ENCODE data around the gene FOCAD. TPM values are rescaled to one million over a fixed set of nuclear protein-coding genes. Genes with fewer than 3 reads are reported as not detected.

The FOCAD gene
- total and polyA plus RNA-seq, 8 donors: 5.6 to 212 (median 12.2) TPM

DNA sequence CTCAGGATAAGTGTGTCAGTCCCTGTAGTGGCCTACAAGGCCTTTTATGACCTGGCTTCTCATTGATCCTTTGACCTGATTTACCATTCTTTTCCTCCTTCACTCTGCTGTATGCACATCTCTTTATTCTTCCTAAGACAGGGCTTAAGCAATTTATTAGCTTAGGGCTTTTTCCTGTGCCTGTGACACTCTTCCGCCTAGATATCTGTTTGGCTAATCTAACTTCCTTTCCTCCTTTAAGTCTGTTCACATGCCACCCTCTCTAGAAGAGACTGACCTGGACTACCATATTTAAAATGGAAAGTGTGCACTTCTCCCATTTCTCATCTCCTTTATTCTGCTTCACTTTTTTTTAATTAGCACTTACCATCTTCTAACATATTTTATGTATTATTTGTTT is 29.1 kb downstream of the FOCAD start:
- peaks cover 0 to 13% (median 0%) of the 10 kb centered on the region in 4 donors for H3K4me1 ChIP-seq
- intact Hi-C loops (cut with DNase I; ENCODE audit: low total_unique reads): no loop called here
- peaks cover 0 to 9% (median 2%) of the 10 kb centered on the region in 4 donors for H3K36me3 ChIP-seq
- H3K9me3 ChIP-seq: no peaks in the 10 kb centered on the region
- TF ChIP-seq POLR2A (IDR thresholded peaks at IDR 0.05): no peak
- no peak for TF ChIP-seq POLR2AphosphoS5 (IDR thresholded peaks at IDR 0.05)
- TF ChIP-seq, protein P1, sequence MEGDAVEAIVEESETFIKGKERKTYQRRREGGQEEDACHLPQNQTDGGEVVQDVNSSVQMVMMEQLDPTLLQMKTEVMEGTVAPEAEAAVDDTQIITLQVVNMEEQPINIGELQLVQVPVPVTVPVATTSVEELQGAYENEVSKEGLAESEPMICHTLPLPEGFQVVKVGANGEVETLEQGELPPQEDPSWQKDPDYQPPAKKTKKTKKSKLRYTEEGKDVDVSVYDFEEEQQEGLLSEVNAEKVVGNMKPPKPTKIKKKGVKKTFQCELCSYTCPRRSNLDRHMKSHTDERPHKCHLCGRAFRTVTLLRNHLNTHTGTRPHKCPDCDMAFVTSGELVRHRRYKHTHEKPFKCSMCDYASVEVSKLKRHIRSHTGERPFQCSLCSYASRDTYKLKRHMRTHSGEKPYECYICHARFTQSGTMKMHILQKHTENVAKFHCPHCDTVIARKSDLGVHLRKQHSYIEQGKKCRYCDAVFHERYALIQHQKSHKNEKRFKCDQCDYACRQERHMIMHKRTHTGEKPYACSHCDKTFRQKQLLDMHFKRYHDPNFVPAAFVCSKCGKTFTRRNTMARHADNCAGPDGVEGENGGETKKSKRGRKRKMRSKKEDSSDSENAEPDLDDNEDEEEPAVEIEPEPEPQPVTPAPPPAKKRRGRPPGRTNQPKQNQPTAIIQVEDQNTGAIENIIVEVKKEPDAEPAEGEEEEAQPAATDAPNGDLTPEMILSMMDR (IDR thresholded peaks at IDR 0.05): no peak
- no peak for TF ChIP-seq EP300 (IDR thresholded peaks at IDR 0.05)
- no peak for DNase-seq
- H3K27ac ChIP-seq: no peak overlapping the region
- WGBS, 5 donors: 76 to 85% (median 80%) methylated on average over 1 of the region's 1 CpG
- no peaks in the 10 kb centered on the region for H3K27me3 ChIP-seq
- H3K4me3 ChIP-seq: no peak overlapping the region

DNA sequence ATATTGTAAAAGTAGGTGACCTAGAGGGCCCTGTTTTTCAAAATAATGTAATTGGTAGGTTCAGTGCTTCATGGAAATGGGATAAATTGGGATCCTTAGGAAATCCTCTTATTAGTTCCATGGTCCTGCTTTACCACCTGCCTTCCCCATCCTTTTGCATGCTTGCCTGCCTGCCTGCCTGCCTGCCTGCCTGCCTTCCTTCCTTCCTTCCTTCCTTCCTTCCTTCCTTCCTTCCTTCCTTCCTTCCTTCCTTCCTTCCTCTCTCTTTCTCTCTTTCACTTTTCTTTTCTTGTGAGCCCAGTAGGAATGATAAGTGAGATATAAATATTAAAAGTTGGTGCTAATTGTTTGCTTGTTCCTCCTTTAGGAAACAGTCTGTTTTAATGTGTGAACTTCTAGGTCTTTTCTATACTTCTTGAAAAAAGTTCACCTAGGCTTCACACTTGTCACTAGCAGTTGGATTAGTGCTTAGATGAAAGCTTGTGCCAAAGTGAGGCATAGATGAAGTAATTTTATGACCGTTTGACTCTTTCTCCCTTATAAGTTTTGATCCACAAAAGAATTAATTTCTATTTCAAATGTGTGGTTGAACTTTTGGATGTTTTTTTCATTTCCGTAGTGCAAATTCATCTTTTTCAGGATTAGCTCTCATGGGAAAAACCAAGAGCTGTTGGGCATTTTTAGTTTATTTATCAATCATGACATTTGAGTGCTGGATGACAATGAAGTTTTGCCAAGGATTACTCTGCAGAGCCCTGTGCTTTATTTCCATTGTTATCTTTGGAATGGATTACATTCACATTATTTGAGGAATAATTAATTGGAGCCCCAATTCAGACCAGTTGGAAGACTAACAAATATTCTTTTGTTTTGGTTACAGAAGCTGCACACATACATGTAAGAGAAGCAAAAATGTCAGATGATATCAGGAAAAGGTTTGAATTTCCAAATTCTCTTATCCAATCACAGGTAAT is 30.7 kb downstream of the FOCAD start:
- no peak for DNase-seq
- peaks cover 0 to 13% (median 0%) of the 10 kb centered on the region in 4 donors for H3K4me1 ChIP-seq
- peaks cover 0 to 15% (median 4%) of the 10 kb centered on the region in 4 donors for H3K36me3 ChIP-seq
- WGBS, 5 donors: 68 to 87% (median 80%) methylated on average over 2 of the region's 2 CpGs
- H3K9me3 ChIP-seq: no peaks in the 10 kb centered on the region
- intact Hi-C loops (cut with DNase I; ENCODE audit: low total_unique reads): no loop called here
- no peaks in the 10 kb centered on the region for H3K27me3 ChIP-seq
- H3K4me3 ChIP-seq: no peak overlapping the region
- TF ChIP-seq EP300 (IDR thresholded peaks at IDR 0.05): no peak
- no peak for TF ChIP-seq POLR2A (IDR thresholded peaks at IDR 0.05)
- TF ChIP-seq POLR2AphosphoS5 (IDR thresholded peaks at IDR 0.05): no peak
- TF ChIP-seq, protein P1 (IDR thresholded peaks at IDR 0.05): no peak
- H3K27ac ChIP-seq: no peak overlapping the region

DNA sequence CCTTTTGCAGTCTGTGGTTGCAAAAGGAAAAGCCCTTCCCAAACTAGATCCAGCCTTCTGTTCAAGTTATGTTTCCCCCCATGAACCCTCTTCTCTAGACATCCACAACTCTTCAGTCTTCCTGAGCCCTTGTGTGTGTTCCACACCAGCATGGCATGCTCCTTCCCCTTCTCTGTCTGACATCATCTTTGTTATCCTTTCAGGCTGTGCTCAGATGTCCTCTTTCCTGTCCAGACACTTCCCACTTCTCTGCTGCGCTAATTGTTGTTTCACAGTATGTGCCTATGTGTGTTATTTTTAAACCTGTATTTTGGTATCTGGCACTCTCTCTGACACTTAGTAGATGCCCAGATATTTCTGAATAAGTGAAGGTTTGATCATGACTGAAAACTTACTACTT is 38.2 kb downstream of the FOCAD start:
- peaks cover 0 to 46% (median 32%) of the 10 kb centered on the region in 4 donors for H3K36me3 ChIP-seq
- intact Hi-C loops (cut with DNase I; ENCODE audit: low total_unique reads): no loop called here
- no peaks in the 10 kb centered on the region for H3K27me3 ChIP-seq
- WGBS, 5 donors: 50 to 97% (median 84%) methylated on average over 1 of the region's 1 CpG
- no peak overlapping the region for H3K4me3 ChIP-seq
- peaks cover 0 to 4% (median 0%) of the 10 kb centered on the region in 4 donors for H3K4me1 ChIP-seq
- H3K27ac ChIP-seq: no peak overlapping the region
- DNase-seq: no peak
- H3K9me3 ChIP-seq: no peaks in the 10 kb centered on the region
- TF ChIP-seq EP300 (IDR thresholded peaks at IDR 0.05): no peak
- TF ChIP-seq, protein P1 (IDR thresholded peaks at IDR 0.05): no peak
- TF ChIP-seq POLR2A (IDR thresholded peaks at IDR 0.05): no peak
- no peak for TF ChIP-seq POLR2AphosphoS5 (IDR thresholded peaks at IDR 0.05)

- no peaks in the 10 kb centered on the region for H3K9me3 ChIP-seq
- H3K36me3 ChIP-seq: peaks cover 0 to 23% (median 23%) of the 10 kb centered on the region in 4 donors
- no peak overlapping the region for H3K4me3 ChIP-seq
- peaks cover 0 to 7% (median 2%) of the 10 kb centered on the region in 4 donors for H3K4me1 ChIP-seq
- no peaks in the 10 kb centered on the region for H3K27me3 ChIP-seq
- WGBS, 5 donors: 45 to 57% (median 53%) methylated on average over 3 of the region's 3 CpGs
- intact Hi-C loops (cut with DNase I; ENCODE audit: low total_unique reads): no loop called here
- no peak overlapping the region for H3K27ac ChIP-seq
- DNase-seq: no peak
- TF ChIP-seq, protein P1 (IDR thresholded peaks at IDR 0.05): no peak
- TF ChIP-seq EP300 (IDR thresholded peaks at IDR 0.05) (no peak), POLR2A (IDR thresholded peaks at IDR 0.05) (no peak), POLR2AphosphoS5 (IDR thresholded peaks at IDR 0.05) (no peak)
Measured at GRCh38 chr9:20725675-20726074, 41.6 kb downstream of the FOCAD start.

Data from stomach (tissue), 9 donors.